NCI-H82 treated with DMSO at 0.1 percent for 48 hours (cell line): ENCODE measurements around the gene SELPLG.
"Not testable (repeated sequence)": the region's sequence is repeated elsewhere in the genome, so short reads cannot be mapped to it uniquely, and the experiment has no call there.

Experiments
- DNase-seq: peaks from one replicate; lab custom pipeline; 2025; ENCODE audit not compliant: unreplicated experiment; lab: John Stamatoyannopoulos, UW

The SELPLG gene

DNA sequence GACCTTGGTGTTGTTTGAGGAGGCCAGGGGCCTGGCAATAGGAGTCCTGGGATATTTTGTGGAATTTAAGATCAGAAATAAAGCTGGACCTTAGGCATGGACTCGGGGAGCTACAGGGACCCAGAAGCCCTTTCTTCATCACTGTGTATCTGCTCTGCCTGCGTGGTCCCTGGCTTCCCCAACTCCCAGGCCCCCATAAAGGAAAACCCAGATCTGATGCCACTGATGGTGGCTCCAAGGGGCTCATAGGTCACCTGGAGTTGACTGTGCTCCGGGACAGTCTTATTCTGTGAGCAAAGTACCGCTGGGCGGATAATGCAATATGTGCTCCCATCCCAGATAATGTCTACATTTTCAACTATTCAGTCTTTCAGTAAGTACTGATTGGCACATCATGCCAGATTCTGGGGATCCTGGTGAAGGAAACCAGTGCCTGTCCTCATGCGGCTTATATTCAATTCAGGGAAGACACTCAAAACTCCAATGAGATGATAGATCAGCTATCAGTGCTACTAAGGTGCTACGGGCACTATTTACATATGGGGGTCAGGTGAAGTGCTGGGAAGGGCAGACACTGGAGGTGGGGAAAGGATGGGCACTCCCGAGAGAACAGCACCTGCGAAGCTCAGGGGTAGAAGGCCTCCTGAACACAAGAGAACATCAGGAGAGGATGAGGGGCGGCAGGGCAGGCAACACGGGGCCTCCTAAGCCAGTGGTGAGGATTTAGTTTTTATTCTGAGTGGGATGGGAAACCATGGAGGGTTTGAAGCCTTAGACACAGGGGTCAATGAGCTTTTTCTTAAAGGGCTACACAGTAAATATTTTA, 5.5 kb upstream of the SELPLG start:
- no peak for DNase-seq

DNA sequence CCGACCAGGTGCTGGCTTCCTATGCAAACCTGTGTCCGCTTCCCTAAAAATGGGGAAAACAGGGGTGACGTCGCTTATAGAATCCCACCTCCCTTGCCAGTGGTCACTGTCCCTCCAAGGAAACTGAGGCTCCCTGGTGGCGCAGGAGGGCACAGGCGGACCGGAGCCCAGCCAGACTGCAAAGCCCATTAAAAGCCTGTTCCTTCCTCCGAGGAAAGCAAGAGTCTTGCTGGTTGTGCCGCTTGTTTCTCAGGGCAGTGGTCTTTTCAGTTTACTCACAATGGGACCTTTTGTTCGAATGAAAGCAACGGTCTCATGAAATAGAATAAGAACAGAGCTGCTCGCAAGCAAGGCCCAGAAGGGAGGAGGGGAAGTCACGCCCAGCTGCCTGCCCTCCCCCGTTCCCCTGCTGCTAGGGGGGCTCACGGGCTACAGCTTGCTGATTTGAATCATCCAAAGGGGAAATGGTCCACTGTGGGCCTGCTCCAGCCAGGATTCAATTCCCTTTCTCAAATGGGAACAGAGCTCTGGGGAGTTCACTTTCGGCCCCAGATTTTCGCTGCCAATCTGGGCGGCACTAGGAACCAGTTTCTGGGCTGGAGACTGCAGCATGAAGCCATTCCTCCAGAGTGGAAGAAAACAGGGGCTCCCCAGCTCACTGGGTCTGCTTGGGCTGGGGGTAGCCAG, 4.6 kb upstream of the SELPLG start:
- DNase-seq, result no peak

DNA sequence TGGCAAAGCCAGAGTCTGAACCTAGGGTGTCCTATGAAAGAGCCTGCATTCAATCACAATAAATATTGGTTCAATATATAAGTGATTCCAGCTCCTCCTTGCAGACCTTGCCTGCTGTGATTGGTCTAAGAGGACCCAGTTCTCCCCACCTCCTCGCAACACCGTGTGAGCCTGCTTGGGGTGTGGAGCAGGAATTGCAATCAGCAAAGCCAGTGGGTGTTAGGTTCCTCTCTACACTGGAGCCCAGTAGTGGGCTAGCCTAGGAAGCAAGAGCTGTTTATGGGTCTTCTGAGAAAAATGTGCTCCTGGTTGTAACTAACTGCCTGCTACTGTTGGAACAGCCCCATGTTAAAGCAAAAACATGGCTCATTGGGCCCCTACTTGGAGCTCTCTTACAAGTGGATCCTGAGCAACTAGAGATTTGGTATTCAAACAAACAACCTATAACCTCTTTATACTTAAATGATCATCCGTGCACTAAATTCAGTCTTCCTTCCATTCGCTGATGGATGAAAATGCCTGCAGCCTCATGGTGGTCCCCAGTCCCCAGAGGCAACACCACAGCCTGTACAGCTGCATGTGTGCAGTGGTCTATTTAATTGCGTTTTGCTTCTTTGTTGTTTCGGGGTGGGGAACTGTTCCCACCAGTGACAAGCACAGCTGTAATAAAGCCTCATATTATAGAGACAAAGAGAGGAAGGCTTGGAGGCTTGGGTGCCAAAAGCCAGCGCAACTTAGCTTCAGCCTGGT, 3.7 kb upstream of the SELPLG start:
- DNase-seq, result no peak

DNA sequence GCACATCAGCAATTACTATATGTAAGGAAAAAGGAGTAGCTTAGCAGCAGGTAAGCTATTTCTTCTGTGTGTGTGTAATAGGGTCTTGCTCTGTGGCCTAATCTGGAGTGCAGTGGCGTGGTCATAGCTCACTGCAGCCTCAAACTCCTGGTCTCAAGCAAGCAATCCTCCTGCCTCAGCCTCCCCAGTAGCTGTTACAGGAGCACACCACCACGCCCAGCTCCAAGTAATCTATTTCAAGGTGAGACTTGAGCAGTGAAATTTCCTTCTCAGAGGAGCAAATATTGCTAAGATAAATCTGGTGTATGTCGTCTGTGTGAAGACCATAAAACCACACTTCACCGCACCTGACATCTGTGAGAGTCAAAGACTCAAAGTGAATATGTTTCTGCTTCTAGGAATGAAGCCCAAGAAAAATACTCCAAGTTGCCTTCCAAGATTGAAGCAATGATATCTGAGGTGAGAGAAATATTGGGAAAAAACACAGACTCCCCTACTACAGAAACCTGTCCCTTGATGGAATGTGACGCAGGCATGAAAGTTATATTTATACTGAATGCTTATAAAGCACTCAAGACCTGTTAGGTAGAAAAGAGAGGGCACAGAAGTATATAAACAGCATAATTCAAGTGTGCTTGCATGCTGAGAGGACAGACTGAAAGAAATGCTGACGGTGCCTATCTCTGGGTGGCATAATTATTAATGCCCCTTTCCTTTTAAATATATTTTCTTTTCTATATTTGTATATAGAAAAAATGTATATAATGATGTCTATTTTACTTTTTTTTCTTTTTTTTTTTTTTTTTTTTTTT, 2.5 kb upstream of the SELPLG start:
- no peak for DNase-seq

DNA sequence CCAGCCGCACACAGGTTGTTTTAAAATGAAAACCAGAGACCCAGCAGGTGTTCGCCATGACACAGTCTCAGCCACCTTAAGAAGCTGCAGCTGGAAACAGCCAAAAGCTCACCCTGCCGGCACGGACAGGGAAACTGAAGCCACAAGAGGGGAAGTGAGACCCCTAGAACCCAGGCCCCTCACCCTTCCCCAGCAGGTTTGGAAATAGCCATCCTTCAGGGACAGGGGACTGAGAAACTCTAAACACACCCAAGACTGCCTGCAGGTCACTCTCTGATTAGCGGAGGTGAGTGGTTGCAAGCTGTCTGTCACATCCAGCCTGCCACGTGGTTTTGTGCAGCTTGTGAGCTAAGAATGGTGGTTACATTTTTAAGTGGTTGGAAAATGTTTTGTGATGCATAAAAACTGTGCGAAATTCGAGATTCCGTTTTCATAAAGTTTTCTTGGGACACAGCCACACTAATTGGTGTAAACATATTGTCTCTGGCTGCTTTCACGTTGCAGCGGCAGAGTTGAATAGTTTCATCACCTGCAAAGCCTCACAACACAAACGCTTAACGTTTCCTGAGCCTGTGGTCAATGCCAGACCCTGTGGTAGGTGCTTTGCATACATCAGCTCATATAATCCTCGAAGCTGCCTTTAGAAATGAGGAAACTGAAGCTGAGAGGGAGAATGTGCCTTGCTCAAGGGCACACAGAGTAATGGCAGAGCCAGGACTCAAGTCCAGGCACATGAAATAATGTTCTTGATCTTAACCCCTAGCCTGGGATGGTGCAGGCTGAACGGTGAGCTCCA, 1.7 kb upstream of the SELPLG start:
- DNase-seq, result no peak

DNA sequence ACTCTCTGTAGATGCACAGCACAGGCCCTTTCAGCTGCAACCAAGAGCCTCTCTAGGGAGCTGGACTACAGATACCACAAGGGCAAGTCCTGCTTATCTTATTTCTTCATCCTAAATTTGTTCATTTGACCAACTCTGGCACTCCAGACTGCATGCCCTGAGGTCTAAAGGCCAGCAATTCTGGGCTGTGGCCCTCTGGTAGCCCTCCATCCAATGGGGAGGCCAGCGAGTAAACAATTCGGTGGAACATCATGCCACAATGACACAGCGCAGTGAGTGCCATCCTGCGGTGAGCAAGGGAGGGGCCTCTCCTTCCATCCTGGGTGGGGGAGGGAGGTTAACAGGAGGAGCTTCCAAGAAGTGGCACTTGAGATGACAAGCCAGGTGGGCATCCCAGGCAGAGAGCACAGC, 652 bp upstream of the SELPLG start:
- DNase-seq, result no peak

DNA sequence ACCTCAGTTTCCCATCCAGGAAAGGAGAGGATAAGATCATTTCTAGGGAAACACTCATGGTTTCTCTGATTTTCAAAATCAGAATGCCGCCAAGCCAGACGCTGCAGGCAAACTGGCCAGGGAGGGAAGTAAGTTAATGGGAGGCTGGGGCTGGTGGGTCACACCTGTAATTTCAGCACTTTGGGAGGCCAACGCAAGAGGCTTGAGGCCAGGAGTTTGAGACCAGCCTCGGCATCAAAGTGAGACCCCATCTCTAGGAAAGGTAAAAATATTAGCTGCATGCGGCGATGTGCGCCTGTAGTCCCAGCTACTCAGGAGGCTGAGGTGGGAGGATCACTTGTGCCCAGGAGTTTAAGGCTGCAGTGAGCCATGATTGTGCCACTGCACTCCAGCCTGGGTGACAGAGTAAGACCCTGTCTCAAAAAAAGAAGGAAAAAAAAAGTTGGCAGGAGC, 587 bp downstream of the SELPLG start:
- no peak for DNase-seq

DNA sequence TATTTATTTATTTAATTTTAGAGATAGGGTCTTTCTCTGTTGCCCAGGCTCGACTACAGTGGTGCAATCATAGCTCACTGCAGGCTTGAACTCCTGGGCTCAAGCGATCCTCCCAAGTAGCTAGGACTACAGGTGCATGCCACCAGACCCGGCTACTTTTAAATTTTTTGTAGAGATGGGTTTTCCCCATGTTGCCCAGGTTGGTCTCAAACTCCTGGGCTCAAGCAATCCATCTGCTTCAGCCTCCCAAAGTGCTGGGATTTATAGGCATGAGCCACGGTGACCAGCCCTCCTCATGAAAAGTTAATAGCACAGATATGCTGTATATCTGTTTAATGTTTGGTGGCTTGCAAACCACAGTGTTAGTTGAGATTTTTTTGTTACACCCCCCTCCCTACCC, 2.4 kb downstream of the SELPLG start:
- not testable (repeated sequence) for DNase-seq

DNA sequence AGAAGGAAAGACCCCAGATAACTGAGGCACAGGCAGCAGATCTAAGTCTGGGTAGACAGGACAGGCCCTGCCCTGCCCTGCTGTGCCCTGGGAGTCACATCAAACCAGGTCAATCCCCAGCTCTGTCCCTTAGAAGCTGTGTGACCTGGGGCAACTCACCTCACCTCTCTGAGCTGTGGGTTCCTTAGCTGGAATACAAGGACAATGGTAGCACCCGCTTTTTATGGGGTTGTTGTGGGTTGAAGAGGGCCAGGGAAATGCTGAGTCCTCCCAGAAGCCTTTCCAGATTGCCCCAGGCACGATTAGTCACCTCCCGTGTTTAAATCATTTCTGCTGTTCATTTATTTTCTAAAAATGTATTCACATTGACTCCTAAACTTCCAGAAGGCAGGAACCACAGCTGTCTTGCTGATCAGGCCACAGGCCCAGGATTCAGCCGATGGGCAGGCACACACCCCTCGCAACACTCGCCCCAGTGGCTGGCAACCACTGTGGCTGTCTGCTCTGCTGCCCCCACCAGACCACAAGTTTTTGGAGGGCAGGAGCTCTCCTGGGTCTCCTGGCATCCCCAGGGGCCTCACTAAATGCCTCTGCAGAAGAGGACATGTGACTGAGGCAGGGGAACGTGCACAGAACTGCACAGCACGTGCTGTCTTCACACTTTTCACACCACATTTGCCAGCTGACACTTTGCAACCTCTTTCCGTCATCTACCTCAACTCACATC, 3.0 kb downstream of the SELPLG start:
- DNase-seq, result no peak

DNA sequence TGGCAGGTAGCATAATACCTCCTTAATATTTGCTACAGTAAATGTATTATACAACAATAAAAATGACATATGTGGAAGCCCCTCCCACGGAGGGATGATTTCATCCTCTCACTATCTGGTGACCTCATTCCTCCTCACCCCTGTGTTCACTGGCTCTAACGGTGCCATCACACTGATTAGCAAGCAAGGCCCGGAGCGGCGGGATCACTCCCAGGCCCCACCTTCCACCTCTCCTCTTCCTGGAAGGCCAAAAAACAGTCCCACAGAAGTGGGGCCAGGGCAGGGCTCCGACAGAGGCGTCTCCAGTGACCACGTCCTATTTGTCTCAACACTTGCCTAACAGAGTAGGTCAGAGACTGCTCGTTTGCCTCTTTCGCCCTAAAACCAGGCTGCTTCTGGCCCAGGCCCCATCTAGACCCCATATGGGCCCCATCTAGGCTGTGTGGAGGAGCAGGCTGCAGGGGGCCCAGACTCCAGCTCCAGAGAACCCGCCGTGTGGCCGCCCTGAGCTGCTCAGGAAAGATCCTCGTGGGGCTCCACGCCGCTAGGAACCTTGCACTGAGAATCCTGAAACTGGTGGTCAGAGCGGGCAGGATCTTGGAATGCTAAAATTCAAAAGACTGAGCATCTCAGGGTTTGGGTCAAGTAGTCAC, 3.7 kb downstream of the SELPLG start:
- no peak for DNase-seq

DNA sequence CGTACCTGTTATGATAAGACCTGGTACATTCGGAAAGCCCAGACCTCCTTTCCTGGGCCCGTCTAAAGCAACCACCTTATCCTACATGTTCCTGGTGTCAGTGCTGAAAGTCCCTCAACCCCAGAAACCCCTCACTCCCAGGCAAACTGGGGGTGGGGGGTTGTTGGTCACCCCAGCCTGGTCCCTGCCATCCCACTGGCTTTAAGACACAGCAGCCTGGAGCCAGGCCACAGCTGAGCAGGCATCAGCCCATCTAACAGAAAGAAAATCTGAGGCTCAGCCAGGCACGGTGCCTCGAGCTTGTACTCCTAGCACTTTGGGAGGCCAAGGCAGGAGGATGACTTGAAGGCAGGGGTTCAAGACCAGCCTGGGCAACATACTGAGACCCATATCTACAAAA, 4.5 kb downstream of the SELPLG start:
- no peak for DNase-seq

DNA sequence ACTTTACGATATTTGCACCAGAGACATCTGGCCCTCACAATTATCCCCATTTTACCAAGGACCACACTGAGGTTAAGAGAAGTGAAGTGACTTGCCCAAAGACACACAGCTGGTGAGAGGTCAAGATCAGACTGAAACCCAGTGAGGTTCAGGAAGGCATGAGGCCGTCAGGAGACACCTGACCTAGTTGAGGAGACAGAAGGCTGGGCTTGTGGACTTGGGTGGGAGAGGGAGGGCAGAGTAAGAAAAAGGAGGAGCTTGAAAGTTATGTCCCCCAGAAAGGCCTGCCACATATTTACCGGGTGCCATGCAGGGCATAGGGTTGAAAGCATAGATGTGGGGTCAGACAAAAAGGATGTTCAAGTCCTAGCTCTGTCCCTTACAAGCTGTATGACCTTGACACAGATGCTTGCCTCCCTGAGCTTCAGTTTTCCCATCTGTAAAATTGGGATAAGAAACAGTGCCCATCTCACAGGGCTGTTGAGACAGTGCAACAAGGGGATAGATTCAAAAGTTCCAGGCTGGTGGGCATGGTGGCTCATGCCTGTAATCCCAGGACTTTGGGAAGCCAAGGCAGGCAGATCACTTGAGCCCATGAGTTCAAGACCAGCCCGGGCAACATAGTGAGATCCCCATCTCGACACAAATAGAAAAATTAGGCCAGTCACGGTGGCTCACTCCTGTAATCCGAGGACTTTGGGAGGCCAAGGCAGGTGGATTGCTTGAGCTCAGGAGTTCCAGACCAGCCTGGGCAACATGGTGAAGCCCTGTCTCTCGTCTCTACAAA, 6.4 kb downstream of the SELPLG start:
- DNase-seq, result no peak

DNA sequence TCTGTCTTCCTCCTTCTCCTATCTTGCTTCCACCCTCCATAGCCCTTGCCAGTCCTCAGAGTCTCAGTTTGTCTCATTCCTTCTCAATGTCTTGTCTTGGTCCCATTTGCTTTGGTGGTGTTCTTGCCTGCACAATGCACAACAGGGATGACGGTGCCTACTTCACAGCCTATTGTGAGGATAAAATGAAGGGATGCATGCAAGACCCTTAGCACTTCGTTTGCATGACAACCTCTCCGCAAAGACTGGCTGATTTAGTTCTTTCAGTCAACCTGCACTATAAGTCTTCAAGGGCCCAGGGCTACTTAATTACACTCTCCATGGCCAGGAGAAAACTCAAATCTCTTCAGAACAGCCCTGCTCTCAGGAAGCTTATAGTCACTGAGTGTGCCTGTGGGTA, 8.5 kb downstream of the SELPLG start:
- no peak for DNase-seq

DNA sequence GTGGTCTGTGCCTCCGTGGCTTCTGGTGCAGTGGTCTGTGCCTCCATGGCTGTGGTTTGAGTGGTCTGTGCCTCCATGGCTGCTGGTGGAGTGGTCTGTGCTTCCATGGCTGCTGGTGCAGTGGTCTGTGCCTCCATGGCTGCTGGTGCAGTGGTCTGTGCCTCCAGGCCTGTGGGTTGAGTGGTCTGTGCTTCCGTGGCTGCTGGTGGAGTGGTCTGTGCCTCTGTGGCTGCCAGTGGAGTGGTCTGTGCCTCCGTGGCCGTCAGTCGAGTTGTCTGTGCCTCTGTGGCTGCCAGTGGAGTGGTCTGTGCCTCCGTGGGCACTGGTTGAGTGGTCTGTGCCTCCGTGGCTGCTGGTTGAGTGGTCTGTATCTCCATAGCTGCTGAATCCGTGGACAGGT, 10.1 kb downstream of the SELPLG start:
- DNase-seq, result no peak

DNA sequence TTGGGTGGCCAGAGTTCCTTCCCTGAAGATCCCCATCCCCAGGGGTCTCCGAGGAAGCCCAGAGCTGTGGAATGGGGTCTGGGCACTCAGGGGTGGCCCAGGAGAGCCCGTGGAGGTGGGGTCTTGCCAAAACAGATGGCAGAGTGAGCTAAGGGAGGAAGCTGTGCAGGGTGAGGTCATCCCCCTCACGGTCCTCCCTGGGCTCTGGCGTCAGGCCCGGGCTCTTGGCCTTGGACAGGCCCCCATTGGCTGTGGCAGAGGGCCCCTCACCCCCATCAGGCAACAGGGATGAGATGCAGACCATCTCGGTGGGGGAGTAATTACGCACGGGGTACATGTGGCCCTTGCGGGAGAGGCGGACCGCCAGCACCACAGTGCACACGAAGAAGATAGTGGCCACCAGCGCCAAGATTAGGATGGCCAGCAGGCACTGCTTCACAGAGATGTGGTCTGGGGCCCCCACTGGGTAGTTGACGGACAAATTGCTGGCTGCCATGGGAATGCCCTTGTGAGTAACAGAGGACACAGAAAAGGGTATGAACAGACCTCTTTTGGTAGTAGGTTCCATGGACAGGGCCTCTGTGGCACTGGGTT, 10.7 kb downstream of the SELPLG start:
- DNase-seq, result no peak

DNA sequence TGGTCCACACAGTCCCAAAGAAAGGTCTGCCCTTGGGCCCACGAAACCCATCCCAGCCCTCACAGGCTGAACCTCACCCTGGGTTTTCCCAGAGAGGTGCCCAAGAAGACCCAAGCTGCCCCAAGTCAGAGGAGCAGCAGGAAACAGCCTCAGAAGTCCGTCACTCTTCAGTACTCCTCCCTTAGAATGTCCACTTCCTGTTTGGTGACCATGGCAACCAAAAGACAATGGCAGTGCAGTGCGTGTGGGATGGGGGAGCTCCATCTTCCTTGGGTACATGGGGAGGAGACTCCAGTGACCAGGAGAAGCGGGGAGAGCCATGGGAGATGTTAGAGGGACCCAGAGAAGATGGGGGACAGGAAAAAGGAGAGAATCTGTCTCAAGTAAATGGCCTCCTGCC, 11.3 kb downstream of the SELPLG start:
- DNase-seq, result no peak

DNA sequence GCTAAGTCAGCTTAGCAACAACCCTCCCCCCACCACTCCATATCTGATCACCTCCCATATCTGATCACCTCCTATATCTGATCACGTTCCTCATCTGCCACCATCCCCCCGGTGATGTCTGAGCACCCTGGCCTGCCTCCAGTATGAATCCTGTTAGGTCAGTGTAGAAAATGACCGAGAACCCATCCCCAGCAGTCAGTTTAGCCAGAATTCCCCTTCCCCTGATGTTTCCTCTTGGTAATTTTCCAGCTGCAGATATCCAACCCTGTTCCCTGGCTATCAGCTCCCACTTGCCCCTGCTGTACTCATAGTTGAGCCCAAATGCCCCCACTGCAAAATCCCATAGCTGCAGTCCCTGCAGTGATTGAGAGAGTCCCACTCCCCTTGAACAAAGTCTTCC, 12.5 kb downstream of the SELPLG start:
- DNase-seq, result no peak
